Measurements from ENCODE around the gene CTNNBL1.

Gene CTNNBL1

DNA sequence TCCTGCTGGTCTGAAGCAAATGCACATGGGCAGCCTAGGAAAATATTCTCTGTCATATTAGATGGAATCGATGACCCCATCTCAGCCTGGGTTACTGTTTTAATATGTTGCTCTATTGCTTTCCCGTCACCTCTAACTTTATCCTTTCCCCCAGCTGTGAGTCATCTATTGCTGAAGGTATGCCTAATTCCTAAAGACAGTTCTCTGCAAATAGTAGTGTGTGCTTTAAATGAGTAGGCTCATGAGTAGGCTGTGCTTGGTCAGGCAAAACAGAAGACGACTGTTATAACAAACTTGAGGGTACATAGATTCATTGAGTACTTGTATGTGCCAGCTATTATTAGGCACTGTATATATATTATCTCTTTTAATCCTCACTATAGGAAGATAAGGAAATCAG lies 47.2 kb downstream of the CTNNBL1 start:
- DNase-seq (ENCODE audit: low read depth), result no peak
- H3K4me3 ChIP-seq (ENCODE audit: low read length), result no peak overlapping the region
- TF ChIP-seq, protein P1, sequence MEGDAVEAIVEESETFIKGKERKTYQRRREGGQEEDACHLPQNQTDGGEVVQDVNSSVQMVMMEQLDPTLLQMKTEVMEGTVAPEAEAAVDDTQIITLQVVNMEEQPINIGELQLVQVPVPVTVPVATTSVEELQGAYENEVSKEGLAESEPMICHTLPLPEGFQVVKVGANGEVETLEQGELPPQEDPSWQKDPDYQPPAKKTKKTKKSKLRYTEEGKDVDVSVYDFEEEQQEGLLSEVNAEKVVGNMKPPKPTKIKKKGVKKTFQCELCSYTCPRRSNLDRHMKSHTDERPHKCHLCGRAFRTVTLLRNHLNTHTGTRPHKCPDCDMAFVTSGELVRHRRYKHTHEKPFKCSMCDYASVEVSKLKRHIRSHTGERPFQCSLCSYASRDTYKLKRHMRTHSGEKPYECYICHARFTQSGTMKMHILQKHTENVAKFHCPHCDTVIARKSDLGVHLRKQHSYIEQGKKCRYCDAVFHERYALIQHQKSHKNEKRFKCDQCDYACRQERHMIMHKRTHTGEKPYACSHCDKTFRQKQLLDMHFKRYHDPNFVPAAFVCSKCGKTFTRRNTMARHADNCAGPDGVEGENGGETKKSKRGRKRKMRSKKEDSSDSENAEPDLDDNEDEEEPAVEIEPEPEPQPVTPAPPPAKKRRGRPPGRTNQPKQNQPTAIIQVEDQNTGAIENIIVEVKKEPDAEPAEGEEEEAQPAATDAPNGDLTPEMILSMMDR (conservative IDR thresholded peaks at IDR 0.05; ENCODE audit: low read length), result no peak

DNA sequence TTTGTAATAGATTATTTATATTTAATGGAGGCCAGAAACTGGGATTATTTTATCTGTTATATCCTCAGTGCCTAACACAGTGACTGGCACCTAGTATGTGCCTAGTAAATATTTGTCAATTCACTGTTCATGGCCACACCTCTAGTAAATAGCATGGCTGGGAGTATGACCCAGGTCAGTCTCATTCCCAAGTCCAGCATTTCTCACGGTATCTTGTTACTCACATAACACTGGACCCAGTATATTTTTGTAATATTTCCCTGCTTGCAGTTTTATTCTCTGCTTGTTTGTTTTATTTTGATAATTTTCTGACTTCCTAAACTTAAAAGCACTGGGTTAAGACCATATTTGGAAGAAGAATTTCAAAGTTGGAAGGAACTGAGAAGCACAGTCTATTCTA lies 47.7 kb downstream of the CTNNBL1 start:
- H3K4me3 ChIP-seq (ENCODE audit: low read length), result no peak overlapping the region
- no peak for DNase-seq (ENCODE audit: low read depth)
- TF ChIP-seq, protein P1 (conservative IDR thresholded peaks at IDR 0.05; ENCODE audit: low read length), result no peak

DNA sequence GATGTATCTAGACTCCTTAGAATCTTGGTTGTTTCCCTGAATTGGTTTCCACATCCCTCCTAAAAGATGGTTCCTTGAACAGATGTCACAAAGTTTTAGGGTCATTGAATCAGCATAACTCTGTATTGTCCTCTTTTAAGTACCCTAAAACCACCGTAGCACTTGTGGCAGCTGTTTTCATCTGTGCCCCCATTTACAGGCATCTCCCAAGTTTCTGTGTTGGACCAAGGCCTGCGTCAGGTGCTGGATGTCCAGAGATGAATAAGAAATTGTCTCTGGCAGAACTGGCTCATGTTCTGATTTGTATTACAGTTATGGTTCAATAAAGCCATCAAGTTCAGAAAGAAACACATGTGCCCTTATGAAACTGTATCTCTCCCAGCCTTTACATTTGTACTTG lies 48.3 kb downstream of the CTNNBL1 start:
- TF ChIP-seq, protein P1 (conservative IDR thresholded peaks at IDR 0.05; ENCODE audit: low read length), result no peak
- no peak for DNase-seq (ENCODE audit: low read depth)

DNA sequence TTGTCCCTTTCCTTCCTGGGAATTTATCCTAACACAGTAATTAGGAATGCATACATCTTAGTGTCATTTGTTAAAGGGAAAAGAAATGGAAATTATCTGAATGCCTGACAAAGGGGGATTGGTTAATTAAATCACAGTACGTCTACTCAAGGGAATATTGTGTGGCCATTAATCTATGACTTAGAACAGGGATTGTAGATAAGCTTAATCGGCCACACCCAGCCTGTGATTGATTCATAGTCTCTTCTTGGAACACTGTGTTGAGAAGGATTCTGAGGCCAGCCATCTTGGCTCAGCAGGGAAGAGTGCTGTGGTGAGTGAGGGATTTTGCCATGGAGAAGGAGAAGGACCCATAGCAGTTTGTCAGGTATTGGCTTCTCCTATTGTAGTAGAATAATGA lies 50.5 kb downstream of the CTNNBL1 start:
- no peak for DNase-seq (ENCODE audit: low read depth)
- TF ChIP-seq, protein P1 (conservative IDR thresholded peaks at IDR 0.05; ENCODE audit: low read length), result no peak
- no peak overlapping the region for H3K4me3 ChIP-seq (ENCODE audit: low read length)

More for the DNA sequence above, 48.3 kb downstream of the CTNNBL1 start:
- no peak overlapping the region for H3K4me3 ChIP-seq (ENCODE audit: low read length)

DNA sequence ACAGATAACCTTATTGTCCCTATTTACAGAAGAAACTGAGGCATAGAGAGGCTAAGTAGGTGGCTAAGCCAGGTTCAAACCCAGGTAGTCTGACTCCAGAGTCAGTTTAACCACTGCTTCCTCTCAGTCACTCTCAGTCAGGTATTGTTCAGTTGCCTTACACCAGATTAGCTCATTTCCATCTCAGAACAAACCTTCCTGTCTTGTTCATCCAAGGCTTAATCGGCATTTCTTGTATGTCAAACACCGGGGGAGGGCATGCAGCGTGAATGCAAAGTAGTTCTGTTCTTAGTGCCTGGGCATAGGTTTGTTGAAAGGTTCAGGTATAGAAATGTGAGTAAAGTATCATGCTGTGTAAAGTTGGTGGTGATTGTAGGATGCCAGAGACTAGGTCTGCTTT lies 51.7 kb downstream of the CTNNBL1 start:
- DNase-seq (ENCODE audit: low read depth), result no peak
- no peak overlapping the region for H3K4me3 ChIP-seq (ENCODE audit: low read length)

DNA sequence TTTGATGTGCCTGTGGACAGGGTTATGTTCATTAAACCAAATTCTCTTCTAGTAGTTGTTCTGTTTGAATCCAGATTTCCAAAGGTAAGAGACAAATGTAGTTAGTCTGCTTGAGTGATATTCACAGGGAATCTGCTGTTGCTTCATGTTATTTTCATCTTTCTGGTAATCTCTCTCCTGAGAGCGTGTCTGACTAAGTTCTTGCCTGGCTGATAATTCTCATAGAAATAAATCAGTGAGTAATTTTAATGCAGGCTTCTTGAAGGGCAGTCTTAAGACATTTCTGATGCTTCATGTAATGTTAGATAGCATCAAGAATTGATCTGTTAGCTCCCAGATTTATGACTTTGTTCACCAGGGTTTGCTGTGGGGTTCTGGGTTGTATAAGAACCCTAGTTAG lies 54.2 kb downstream of the CTNNBL1 start:
- H3K4me3 ChIP-seq (ENCODE audit: low read length), result no peak overlapping the region

More for the DNA sequence above, 51.7 kb downstream of the CTNNBL1 start:
- TF ChIP-seq, protein P1 (conservative IDR thresholded peaks at IDR 0.05; ENCODE audit: low read length), result no peak

DNA sequence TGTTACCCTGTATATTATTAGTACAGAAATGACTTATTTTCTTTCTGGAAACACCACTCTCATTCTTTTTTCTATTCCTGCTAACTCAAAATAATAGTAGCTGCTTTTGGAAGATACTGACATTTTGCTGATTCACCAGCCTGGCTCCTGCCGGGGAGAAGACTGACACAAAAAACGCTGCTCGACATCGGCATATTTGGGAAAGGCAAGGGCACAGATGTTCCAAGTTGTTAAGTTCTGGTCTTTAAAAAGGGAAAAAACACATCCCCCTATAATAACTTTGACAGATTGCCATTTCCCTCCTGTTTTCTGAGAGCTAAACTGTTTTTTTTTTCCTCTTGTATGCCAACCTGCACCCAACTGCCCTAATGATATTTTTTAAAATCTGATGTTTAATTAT lies 55.4 kb downstream of the CTNNBL1 start:
- TF ChIP-seq, protein P1 (conservative IDR thresholded peaks at IDR 0.05; ENCODE audit: low read length), result no peak
- H3K4me3 ChIP-seq (ENCODE audit: low read length), result no peak overlapping the region
- DNase-seq (ENCODE audit: low read depth), result no peak

More for the DNA sequence above, 54.2 kb downstream of the CTNNBL1 start:
- TF ChIP-seq, protein P1 (conservative IDR thresholded peaks at IDR 0.05; ENCODE audit: low read length), result no peak
- DNase-seq (ENCODE audit: low read depth), result no peak
